HG03066 (cell line): ENCODE results near the gene SPINK4.

ENCODE experiments used
- ATAC-seq: cut with Tn5 transposase; IDR thresholded peaks from one replicate; pipeline ENCODE4 v1.9.1; 2021; ENCODE audit warnings: low read depth; ENCODE audit not compliant: unreplicated experiment

SPINK4 gene

GRCh38 chr9:33228606-33229005 lies 11.4 kb upstream of the SPINK4 start:
- ATAC-seq = no peak

GRCh38 chr9:33229359-33230114 lies 10.4 kb upstream of the SPINK4 start:
- ATAC-seq = no peak

GRCh38 chr9:33230756-33231622 lies 9.0 kb upstream of the SPINK4 start:
- ATAC-seq = no peak

- no peak for ATAC-seq
Measured at GRCh38 chr9:33231623-33231942, 8.4 kb upstream of the SPINK4 start.

- ATAC-seq = no peak
Measured at GRCh38 chr9:33232815-33233214, 7.2 kb upstream of the SPINK4 start.

GRCh38 chr9:33233626-33234342 lies 6.2 kb upstream of the SPINK4 start:
- no peak for ATAC-seq

- no peak for ATAC-seq
Measured at GRCh38 chr9:33234511-33235467, 5.2 kb upstream of the SPINK4 start.

GRCh38 chr9:33236571-33236970 lies 3.4 kb upstream of the SPINK4 start:
- no peak for ATAC-seq

GRCh38 chr9:33241298-33241697 lies 1.3 kb downstream of the SPINK4 start:
- no peak for ATAC-seq

GRCh38 chr9:33242609-33243134 lies 2.7 kb downstream of the SPINK4 start:
- ATAC-seq = no peak

GRCh38 chr9:33244137-33244784 lies 4.3 kb downstream of the SPINK4 start:
- ATAC-seq = no peak

GRCh38 chr9:33245341-33245740 lies 5.4 kb downstream of the SPINK4 start:
- no peak for ATAC-seq

- ATAC-seq = no peak
Measured at GRCh38 chr9:33246269-33246860, 6.4 kb downstream of the SPINK4 start.

GRCh38 chr9:33248606-33249005 lies 8.6 kb downstream of the SPINK4 start:
- no peak for ATAC-seq

GRCh38 chr9:33249087-33249658 lies 9.2 kb downstream of the SPINK4 start:
- no peak for ATAC-seq

GRCh38 chr9:33249983-33250382 lies 10.0 kb downstream of the SPINK4 start:
- no peak for ATAC-seq

GRCh38 chr9:33250458-33250995 lies 10.6 kb downstream of the SPINK4 start:
- no peak for ATAC-seq

- no peak for ATAC-seq
Measured at GRCh38 chr9:33254211-33254610, 14.2 kb downstream of the SPINK4 start.
